GM18909 (cell line): ENCODE results near the gene PXDN.
"Not testable (repeated sequence)": the region's sequence is repeated elsewhere in the genome, so short reads cannot be mapped to it uniquely, and the experiment has no call there.

Experiments
- ATAC-seq: cut with Tn5 transposase; IDR thresholded peaks from one replicate; pipeline ENCODE4 v1.9.1; 2021; ENCODE audit warnings: mild to moderate bottlenecking; ENCODE audit not compliant: unreplicated experiment, poor library complexity

The PXDN gene

DNA sequence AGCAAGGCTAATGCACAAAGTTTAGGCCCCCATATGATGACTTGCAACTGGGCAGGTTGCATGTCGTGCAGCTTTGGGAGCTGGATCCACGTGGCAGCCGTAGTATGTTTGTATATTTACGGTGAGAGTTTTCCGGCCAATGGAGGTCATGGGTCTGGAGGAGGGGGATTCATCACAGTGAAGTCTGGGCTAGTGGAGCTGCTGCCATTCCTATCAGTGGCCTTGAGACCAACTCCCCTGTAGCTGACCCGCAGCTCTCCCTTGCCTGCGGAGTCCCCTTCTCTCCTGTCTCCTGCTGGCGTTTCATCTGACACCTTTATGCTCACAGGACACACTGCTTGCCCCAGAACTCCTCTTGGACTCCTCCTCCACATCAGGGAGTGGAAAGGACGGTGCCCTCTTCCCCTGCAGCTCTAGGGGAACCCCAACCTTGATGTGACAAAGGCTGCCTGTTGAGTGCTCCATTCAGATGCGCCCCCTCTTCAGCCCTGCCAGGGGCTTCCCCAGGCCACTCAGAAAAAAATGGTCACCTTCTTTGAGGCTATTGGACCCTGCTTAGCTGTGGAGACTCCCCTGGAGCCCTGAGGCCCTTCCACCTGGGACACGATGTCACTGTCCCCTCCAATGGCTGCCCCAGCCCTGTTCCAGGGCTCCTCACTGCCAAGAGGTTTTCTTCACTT, 121.7 kb downstream of the PXDN start:
- ATAC-seq: no peak

DNA sequence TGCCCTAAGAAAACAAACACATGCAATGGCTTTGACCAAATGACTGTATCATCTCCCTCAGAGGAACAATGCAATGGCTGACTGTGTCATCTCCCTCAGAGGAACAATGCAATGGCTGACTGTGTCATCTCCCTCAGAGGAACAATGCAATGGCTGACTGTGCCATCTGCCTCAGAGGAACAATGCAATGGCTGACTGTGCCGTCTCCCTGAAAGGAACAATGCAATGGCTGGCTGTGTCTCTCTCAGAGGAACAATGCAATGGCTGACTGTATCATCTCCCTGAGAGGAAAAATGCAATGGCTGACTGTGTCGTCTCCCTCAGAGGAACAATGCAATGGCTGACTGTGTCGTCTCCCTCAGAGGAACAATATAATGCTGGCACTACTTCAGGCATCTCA, 122.3 kb downstream of the PXDN start:
- ATAC-seq: not testable (repeated sequence)

DNA sequence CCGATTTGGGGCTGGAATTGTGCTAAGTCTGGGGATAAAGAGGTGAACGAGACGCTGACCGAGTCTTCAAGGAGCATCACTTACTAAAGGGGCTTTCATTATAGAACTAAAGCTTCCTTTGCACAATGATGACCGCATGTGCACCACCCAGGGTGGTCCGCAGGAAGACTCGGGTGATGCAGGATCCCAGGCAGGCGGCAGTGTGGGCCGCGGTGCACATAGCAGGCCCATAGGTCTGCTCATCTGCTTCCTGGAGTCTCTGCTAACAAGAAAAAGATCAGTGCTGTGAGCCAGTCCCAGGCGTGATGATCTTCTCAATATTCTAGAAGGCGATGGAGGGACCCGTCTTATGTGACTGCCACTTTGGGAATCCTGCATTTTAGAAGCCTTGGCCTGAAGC, 122.8 kb downstream of the PXDN start:
- ATAC-seq: no peak

GRCh38 chr2:1621041-1621440, 123.3 kb downstream of the PXDN start:
- ATAC-seq: no peak

GRCh38 chr2:1620081-1620480, 124.2 kb downstream of the PXDN start:
- ATAC-seq: no peak

DNA sequence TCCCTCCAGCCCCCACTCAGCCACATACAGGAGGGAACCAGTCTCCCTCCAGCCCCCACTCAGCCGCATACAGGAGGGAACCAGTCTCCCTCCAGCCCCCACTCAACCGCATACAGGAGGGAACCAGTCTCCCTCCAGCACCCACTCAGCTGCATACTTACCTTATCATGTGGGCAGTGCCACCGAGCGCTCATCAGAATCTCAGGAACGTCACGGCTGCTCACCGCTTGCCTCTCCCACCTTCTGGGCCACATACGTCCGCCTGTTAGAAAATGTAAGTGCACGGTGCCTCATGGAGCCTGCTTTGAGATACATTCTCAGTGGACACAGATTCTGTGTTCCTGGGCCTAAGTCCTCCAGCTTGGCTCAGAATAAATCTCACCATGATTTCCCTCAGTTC, 124.8 kb downstream of the PXDN start:
- no peak for ATAC-seq

DNA sequence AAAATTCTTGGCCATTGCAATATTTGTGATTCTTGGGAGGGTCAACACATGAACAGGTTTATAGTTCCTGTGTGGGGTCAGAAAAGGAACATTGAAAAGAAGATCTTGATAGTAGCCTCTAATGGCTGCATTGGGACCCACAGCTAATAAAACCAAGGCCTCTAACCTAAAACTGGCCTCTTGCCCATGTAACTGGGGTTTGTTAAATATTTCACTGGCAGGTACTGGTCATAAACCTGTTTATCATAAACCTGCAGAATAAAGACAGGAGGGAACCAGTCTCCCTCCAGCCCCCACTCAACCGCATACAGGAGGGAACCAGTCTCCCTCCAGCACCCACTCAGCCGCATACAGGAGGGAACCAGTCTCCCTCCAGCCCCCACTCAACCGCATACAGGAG, 125.3 kb downstream of the PXDN start:
- ATAC-seq: no peak

GRCh38 chr2:1618191-1618961, 125.9 kb downstream of the PXDN start:
- ATAC-seq: no peak

GRCh38 chr2:1617425-1618021, 126.8 kb downstream of the PXDN start:
- no peak for ATAC-seq

DNA sequence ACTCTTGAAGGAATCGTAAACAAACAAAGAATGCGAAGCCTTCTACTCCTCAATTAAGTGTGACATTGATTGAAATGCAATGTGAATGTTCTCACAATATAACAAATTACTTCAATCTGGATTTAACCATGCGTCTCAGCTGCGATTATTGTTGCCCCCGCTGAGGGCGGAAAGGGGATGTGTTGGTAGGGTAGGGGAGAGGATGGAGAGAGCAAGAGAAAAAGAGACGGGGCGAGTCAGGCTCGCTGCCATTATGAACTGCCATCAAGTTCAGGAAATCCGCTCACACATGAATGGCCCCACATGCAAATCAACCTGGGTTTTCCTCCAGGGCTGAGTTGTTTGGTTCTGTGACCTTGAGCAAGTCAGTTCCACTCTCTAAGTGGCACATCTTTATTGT, 129.8 kb downstream of the PXDN start:
- ATAC-seq: peak; percentile 91

- ATAC-seq: no peak
Observed at GRCh38 chr2:1613731-1614354, 130.5 kb downstream of the PXDN start.

DNA sequence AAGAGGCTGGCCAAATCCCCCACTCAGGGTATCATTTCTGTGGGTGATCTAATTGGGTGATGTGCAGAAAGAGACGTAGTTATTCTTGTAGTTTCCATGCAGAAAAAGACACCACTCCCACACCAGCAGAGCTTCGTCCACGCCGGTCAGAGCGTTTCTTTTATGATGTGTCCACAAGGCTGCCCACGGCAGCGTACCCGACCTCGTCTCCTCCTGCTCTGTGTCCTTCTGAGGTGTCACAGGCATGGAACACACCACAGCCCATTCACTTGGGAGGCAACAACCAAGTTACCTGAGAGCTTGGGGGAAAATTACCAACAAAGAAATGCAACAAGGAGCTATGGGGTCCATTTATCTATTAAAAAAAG, 131.3 kb downstream of the PXDN start:
- no peak for ATAC-seq

DNA sequence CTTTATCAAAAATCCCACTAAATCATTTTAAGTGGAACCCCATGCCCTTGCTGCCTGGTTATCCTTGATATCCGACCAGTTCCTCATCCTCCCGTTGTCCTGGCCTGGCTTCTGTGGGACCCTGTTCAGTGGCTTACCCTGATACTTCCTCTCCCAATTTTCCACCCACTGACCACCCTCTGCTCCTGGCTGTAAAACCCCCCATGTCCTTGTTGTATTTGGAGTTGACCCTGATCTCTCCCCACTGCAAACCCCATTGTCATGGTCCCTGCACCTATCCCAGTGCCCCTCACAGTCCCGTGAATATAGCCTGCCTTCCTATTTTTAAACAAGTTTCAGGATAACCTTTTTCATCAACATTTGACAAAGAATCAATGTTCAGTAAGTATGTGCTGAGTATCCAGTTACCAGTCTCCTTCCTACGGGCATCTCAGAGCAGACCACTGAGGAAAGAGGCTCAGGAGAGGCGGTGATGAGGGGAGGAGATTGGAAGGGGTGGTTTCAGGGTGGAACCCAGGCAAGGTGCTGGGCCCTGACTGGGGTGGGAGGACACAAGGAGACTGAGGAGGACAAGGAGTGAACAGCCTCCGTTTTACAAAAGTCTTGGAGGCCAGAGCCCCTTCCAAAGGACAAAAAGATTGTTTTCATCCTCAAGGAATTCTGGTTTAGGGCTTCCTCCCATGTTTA, 131.8 kb downstream of the PXDN start:
- ATAC-seq: no peak

DNA sequence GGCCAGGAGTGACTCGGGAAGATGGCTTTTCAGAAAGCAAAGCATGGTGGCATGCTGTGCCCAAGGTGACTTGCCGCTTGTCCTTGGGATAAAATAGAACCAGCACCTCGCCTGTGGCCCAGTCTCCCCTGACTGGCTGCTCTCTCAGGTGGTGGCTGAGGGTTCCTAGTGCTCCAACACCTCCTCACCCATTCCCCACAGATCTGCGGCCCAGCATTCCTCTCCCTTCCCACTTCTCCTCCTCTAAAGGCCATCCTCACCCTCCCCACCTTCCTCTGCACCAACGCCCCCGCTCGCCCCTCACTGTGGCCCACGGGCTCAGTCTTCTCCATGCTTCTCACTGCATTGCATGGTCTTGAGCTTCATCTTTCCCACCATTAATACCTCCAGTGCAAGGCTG, 132.4 kb downstream of the PXDN start:
- ATAC-seq: no peak

GRCh38 chr2:1610096-1610485, 134.2 kb downstream of the PXDN start:
- no peak for ATAC-seq

DNA sequence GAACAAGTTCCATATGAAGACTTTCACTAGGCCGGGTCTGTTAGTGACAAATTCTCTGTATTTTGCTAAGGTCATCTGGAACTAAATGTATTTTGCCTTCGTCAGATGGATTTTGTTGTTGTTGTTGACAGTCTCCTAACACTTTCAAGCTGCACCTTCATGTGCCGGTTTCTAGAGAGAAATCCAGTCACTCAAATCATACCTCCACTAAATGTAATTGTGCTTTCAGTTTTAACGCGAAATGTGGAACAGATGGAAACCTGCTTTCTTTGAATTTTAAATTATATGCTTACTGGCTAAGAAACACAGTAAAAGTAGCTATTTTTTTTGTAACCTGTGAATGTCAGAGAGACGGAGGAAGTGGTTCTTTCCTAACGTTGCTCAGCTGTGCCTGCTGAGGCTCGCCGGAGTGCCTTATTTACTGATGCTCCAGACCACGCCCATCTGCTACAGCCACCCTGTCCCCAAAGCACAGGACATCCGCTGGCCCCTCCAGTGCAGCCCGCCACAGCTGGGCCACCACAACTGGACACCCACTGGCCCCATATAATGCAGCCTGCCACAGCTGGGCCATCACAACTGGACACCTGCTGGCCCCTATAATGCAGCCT, 134.7 kb downstream of the PXDN start:
- ATAC-seq: no peak

GRCh38 chr2:1609040-1609439, 135.3 kb downstream of the PXDN start:
- ATAC-seq: no peak

- ATAC-seq: no peak
Observed at GRCh38 chr2:1607971-1608688, 136.2 kb downstream of the PXDN start.

DNA sequence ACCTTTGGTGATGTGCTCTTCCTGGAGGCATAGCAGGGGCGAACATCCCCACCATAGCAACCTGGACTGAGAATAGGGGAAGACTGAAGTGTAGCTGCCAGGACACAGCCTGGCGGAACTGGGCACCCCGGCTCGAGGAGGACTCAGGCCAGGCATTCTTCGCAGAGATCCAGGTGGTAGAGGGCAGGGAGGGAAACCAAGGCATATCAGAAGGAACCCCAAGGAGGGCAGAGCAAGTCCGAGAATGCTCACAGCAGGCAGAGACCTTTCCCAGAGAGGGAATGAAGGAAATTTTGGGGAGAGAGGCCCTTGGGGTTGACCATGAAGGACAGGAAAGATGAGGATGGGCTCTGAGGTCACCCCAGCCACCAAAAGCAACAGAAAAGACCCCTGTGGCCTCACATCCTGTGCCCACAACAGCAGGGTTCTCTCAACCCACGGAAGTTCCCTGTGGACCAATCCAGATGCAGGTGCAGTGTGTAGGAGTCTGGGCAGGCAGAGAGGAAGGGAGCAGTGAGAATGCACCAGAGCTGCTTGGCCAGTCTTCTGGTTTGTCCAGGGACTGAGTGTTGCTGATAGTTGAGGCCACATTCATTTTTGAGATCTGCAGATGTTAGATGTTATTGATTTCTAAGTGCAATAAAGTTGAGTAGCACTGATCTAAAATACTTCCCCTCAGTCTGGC, 136.9 kb downstream of the PXDN start:
- ATAC-seq: no peak
